GM10266 (cell line): ENCODE measurements around the gene DOCK3.

Source experiments
- DNase-seq: peaks from one replicate; pipeline ENCODE4 v3.0.0; 2012; ENCODE audit errors: extremely low spot score
- TF ChIP-seq, protein P1 (sequence below): IDR thresholded peaks from 2 replicates; pipeline ENCODE4 v1.5.1; 2012; ENCODE audit warnings: mild to moderate bottlenecking, low read depth; ENCODE audit not compliant: control insufficient read depth, insufficient read depth; ENCODE audit errors: missing control alignments

The DOCK3 gene

DNA sequence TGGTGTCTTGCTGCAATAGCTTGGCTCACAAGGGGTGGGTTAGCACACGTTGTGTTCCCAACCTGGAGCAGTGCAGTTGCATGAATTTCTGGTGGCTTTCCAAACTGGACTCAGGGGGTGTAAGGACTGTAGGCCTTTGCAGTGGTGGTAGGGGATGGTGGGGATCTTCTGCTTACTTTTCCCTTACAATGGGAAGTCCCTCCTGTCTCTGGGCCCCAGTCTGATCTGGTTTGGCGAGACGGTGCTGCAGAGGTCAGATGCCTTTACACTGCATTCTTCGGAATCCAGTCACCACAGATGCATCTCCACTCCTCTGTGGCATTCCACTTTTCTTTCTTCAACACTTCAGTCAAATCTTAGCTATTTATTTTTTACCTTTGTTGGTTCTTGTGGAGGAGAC is 132.1 kb downstream of the DOCK3 start:
- TF ChIP-seq, protein P1, sequence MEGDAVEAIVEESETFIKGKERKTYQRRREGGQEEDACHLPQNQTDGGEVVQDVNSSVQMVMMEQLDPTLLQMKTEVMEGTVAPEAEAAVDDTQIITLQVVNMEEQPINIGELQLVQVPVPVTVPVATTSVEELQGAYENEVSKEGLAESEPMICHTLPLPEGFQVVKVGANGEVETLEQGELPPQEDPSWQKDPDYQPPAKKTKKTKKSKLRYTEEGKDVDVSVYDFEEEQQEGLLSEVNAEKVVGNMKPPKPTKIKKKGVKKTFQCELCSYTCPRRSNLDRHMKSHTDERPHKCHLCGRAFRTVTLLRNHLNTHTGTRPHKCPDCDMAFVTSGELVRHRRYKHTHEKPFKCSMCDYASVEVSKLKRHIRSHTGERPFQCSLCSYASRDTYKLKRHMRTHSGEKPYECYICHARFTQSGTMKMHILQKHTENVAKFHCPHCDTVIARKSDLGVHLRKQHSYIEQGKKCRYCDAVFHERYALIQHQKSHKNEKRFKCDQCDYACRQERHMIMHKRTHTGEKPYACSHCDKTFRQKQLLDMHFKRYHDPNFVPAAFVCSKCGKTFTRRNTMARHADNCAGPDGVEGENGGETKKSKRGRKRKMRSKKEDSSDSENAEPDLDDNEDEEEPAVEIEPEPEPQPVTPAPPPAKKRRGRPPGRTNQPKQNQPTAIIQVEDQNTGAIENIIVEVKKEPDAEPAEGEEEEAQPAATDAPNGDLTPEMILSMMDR = no peak
- DNase-seq = no peak

GRCh38 chr3:50807266-50807665 is 132.5 kb downstream of the DOCK3 start:
- TF ChIP-seq, protein P1 = no peak
- DNase-seq = no peak

- TF ChIP-seq, protein P1 = no peak
- no peak for DNase-seq
Measured at GRCh38 chr3:50811893-50812292, 137.2 kb downstream of the DOCK3 start.

DNA sequence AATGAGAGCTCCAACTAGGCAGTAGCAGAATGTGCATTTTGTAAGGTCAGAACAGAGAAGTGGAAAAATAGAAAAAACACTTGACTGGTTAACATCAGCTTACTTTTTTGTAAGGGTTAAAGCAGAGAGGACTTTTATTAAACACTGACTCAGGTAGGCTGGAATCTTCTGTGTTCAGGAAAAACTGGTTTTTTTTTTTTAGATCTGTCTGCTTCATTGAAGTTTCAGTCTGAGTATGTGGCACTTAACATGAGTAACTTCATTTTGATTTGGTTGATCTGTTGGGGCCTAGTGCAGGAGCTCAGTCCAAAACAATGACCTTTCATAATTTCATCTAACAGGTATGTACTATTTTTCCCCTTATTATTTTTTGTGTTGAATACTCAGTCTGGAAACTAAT is 141.1 kb downstream of the DOCK3 start:
- no peak for DNase-seq
- TF ChIP-seq, protein P1 = no peak

GRCh38 chr3:50816894-50817293 is 142.2 kb downstream of the DOCK3 start:
- no peak for DNase-seq
- TF ChIP-seq, protein P1 = no peak

DNA sequence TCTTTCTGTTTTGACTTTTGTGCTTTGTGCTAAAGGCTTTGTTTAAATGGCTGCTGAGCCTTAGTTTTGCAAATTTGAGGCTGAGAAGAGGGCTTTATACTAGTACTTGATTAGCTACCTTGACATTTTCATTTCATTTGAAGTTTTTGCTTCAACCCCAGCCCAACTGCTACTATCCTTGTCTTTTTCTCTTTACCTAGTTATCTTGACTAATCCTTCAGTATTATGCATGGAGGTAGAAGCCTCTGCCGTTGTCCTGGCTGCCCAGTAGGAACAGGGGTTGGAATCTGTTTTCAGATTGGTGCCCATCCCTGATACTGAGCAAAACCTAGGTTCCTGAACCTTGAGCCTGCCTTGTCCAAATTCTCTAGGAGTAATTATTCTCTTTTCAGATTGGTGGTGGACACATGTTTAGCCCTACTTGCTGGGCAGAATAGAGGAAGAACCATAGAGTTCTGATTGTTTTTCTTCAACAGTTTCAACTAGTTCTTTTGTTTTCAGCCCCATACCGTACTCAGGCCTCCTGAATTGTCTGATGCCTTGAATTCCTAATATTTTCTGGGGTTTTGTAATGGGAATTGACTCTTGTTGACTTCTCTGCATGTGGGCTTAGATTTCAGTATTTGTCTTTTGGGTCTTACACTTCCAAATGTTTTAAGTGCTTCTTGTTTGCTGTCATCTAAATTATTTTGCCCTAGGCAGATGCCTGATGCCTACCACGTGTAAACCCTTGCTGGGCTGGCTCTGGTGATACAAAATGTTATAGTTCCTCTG is 143.2 kb downstream of the DOCK3 start:
- no peak for DNase-seq
- TF ChIP-seq, protein P1 = no peak

GRCh38 chr3:50819882-50820281 is 145.2 kb downstream of the DOCK3 start:
- DNase-seq = no peak
- TF ChIP-seq, protein P1 = no peak
